Hepatocyte (in vitro differentiated cells): ENCODE measurements around the gene ZNF142.

Source experiments
- CTCF ChIP-seq: fragments of 200-600 bp; sonication (generic); IDR thresholded peaks from 2 replicates; pipeline ENCODE4 v1.5.1; 2016; ENCODE audit warnings: antibody characterized with exemption, mild to moderate bottlenecking; ENCODE audit not compliant: poor library complexity
- EZH2 ChIP-seq: fragments of 200-600 bp; sonication (generic); IDR thresholded peaks from 2 replicates; pipeline ENCODE4 v1.6.1; 2016; ENCODE audit warnings: antibody characterized with exemption, mild to moderate bottlenecking, borderline replicate concordance

GRCh38 chr2:218698885-218699284 is 39.5 kb upstream of the ZNF142 start:
- TF ChIP-seq CTCF = no peak
- no peak for TF ChIP-seq EZH2
